ENCODE measurements around the gene MAP1LC3B2. TPM values are rescaled to one million over a fixed set of nuclear protein-coding genes. Genes with fewer than 3 reads are reported as not detected.

The MAP1LC3B2 gene
- total and polyA plus RNA-seq, 10 of the 15 experiments (the other 5 are each of a cell fraction or from before 2014, with no cell fraction given): 0.23 to 2.7 (median 0.72) TPM; not detected in 3

- FAIRE-seq (no peak), ATAC-seq (peak; percentile 63), DNase-seq (ENCODE audit: low read depth, low spot score) (peak; percentile 7)
- H3K9ac ChIP-seq (ENCODE audit: control insufficient read depth, insufficient read depth, low read length): no peak overlapping the region
- no peaks in the 10 kb centered on the region for H3K79me2 ChIP-seq (ENCODE audit: control insufficient read depth, insufficient read depth, low read length)
- H3K27me3 ChIP-seq (replicated peaks in 1 of 2; ENCODE audit: control insufficient read depth in 2 of 2, insufficient read depth in 2 of 2, low read length in 1 of 2): no peaks in the 10 kb centered on the region
- H4K20me1 ChIP-seq (ENCODE audit: control insufficient read depth, insufficient read depth): no peaks in the 10 kb centered on the region
- intact Hi-C loops (cut with micrococcal nuclease; ENCODE audit: unreplicated experiment): loop anchor here (2.0 to 5.0 kb wide), 4 partner anchors 98 to 459 kb away; no protein-coding TSS in a partner anchor
- H3K4me1 ChIP-seq (ENCODE audit: control insufficient read depth, insufficient read depth, low read length): peaks cover 3% of the 10 kb centered on the region; the same call in 1 of the 2 replicates
- SMC1A ChIA-PET (ENCODE audit: uncharacterized antibody, unreplicated experiment): interaction anchor here (0.7 to 3.0 kb wide), 10 partner anchors 10 to 597 kb away, joined by 3 to 13 read pairs (median 4); partner anchors contain the start of gene MAP1LC3B2
- CTCF ChIA-PET: interaction anchor here (0.6 to 2.0 kb wide), 12 partner anchors 24 to 1131 kb away, joined by 3 to 9 read pairs (median 4); partner anchors contain the start of gene MAP1LC3B2
- in situ Hi-C loops (cut with MboI): loop anchor here (10.0 kb wide), 1 partner anchor 595 kb away; no protein-coding TSS in a partner anchor
- no peak overlapping the region for H3K4me2 ChIP-seq (ENCODE audit: control insufficient read depth, insufficient read depth)
- TF ChIP-seq SMC3 (IDR thresholded peaks at IDR 0.05; ENCODE audit: borderline replicate concordance, low read length) (peak; percentile 40; the same call in 1 of the 2 replicates), JUNB (IDR thresholded peaks at IDR 0.05) (no peak), CTCF (IDR thresholded peaks at IDR 0.05 in 2 of 3, conservative IDR thresholded peaks at IDR 0.05 in 1 of 3; ENCODE audit: control insufficient read depth in 2 of 3, extremely low read depth in 1 of 3, insufficient read depth in 1 of 3, low read depth in 3 of 3, low read length in 3 of 3) (peak; percentile 41 to 57 (median 42)), RAD21 (IDR thresholded peaks at IDR 0.05; ENCODE audit: insufficient read depth, low read depth, low read length) (peak; percentile 75), DPF2 (IDR thresholded peaks at IDR 0.05) (no peak), YY1 (IDR thresholded peaks at IDR 0.05; ENCODE audit: low read depth, low read length) (0 out of 2 replicates have a peak, but pooled peaks have one; percentile 25)
- POLR2A ChIA-PET: no interaction called here
- H3K27ac ChIP-seq (ENCODE audit: control insufficient read depth, insufficient read depth): no peak overlapping the region
- RAD21 ChIA-PET (ENCODE audit: unreplicated experiment): interaction anchor here (0.8 kb wide), 1 partner anchor 321 kb away, joined by 4 read pairs; no protein-coding TSS in a partner anchor
- no TSS peak for BruUV-seq (replicated peaks)
- no peak overlapping the region; the same call in 1 of the 2 replicates for H2AFZ ChIP-seq (ENCODE audit: control insufficient read depth, low read depth, low read length)
- H3K36me3 ChIP-seq (ENCODE audit: control insufficient read depth in 2 of 2, insufficient read depth in 2 of 2, low read length in 1 of 2): no peaks in the 10 kb centered on the region
- no peak overlapping the region for H3K4me3 ChIP-seq
- no peaks in the 10 kb centered on the region; the same call in 2 of the 3 replicates for H3K9me3 ChIP-seq (replicated peaks; ENCODE audit: control insufficient read depth, insufficient read depth, low read length)
- WGBS (ENCODE audit: insufficient coverage, insufficient replicate concordance, low lambda C conversion rate, missing lambda C conversion rate): 36% methylated on average over 27 of the region's 30 CpGs
Observed at GRCh38 chr12:116599285-116600136, 40.3 kb downstream of the MAP1LC3B2 start.
